GM12891 (cell line): ENCODE data around the gene ZEB2.

Source experiments
- PAX5 ChIP-seq: IDR thresholded peaks from 2 replicates; pipeline ENCODE4 v1.6.1; 2011; ENCODE audit warnings: low read length, moderate library complexity, mild to moderate bottlenecking; ENCODE audit not compliant: insufficient read depth, severe bottlenecking
- POLR2A ChIP-seq: IDR thresholded peaks from 2 replicates; pipeline ENCODE4 v1.6.1; 2011; ENCODE audit warnings: low read depth, low read length, control low read depth
- POLR2AphosphoS5 ChIP-seq: IDR thresholded peaks from 2 replicates; pipeline ENCODE4 v1.6.1; 2011; ENCODE audit warnings: low read depth, low read length, control low read depth
- POU2F2 ChIP-seq: IDR thresholded peaks from 2 replicates; pipeline ENCODE4 v1.6.1; 2011; ENCODE audit warnings: low read depth, mild to moderate bottlenecking, control low read depth, low read length, moderate library complexity
- SPI1 ChIP-seq: IDR thresholded peaks from 2 replicates; pipeline ENCODE4 v1.6.1; 2011; ENCODE audit warnings: low read depth, low read length, control low read depth
- TAF1 ChIP-seq: IDR thresholded peaks from 2 replicates; pipeline ENCODE4 v1.6.1; 2011; ENCODE audit warnings: low read depth, low read length, control low read depth

DNA sequence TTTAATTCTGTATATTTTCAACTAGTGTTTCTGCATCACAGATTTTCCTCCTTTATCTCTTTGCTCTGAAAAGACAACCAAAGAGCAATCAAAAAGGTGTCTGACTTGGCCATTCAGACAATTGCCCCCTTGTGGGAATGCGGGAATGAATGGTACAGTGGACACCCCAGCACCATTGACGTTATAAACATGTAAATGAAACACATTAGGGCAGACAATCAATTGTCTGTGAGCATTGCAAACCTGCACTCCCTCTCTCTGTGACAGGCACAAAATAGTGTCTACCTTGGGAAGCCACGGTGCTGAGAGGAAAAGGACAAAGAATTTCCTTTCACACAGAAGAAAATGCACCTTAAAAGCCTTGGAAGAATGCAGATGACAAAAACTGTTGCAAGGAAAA lies 8.0 kb downstream of the ZEB2 start:
- TF ChIP-seq POLR2A (no peak), POLR2AphosphoS5 (no peak), SPI1 (no peak), TAF1 (no peak), PAX5 (no peak), POU2F2 (no peak)
